ENCODE measurements around the gene KRT78.
"Not testable (repeated sequence)": the region's sequence is repeated elsewhere in the genome, so short reads cannot be mapped to it uniquely, and the experiment has no call there.

Gene KRT78

DNA sequence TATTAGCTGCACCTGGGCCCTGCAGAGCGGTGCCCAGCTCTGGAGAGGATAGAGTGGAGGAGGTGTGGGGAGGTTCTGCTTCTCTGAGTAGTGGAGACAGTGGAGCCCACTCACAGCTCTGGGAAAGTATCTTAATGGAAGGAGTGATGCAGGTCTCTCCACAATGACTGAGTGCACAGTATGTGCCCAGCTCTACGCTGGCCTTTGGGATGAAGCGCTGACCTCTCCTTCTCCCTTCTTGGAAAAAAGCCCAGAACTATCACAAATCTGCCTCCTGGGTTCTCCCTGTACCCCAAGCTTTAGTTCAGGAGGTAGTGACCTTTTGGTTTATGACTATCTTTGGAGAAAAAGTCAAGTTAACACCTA lies 52.4 kb downstream of the KRT78 start:
- DNase-seq (ENCODE audit: low read depth): no peak

GRCh38 chr12:52795694-52796428 lies 52.9 kb downstream of the KRT78 start, which contains the start of gene KRT3:
Gene KRT3 (minus strand): TSS chr12:52796117. CDS start chr12:52796042, 75 bp downstream.
- no peak for DNase-seq (ENCODE audit: low read depth)

GRCh38 chr12:52795332-52795674 lies 53.5 kb downstream of the KRT78 start:
- not testable (repeated sequence) for DNase-seq (ENCODE audit: low read depth)

- DNase-seq (ENCODE audit: low read depth): no peak
Measured at GRCh38 chr12:52794479-52795331, 54.1 kb downstream of the KRT78 start.

DNA sequence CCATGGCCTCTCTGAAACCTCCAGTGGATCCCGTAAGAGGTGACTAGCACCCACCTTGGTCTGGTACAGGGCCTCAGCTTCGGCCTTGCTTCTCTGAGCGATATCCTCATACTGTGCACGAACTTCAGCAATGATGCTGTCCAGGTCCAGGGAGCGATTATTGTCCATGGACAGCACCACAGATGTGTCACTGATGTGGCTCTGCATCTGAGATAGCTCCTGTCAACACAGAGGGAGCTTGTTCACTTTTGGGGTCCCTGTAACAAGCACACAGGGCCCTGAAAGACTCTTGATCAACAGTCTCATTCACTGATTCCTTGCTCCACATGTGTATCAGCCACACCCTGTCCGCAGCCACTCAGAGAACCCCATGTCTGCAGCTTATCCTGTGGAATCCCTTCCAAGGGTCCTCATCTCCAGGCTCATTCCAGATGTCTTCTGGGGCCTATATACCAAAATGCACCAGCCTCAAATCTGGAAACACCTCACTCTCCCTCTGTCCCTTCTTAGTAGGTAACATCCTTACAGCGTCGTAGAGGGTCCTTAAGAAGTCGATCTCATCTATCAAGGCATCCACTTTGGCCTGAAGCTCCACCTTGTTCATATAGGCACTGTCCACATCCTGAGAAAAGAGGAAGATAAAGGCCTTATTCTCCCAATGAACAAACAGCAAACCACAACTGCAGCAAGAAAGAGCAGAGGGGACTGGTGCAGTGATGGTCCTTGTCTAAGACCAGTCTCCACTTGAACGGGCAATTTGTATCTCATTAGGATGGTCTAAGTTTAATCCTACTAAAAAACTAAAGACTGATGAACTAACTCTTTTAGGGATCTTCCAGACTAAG lies 56.4 kb downstream of the KRT78 start:
- no peak for DNase-seq (ENCODE audit: low read depth)

DNA sequence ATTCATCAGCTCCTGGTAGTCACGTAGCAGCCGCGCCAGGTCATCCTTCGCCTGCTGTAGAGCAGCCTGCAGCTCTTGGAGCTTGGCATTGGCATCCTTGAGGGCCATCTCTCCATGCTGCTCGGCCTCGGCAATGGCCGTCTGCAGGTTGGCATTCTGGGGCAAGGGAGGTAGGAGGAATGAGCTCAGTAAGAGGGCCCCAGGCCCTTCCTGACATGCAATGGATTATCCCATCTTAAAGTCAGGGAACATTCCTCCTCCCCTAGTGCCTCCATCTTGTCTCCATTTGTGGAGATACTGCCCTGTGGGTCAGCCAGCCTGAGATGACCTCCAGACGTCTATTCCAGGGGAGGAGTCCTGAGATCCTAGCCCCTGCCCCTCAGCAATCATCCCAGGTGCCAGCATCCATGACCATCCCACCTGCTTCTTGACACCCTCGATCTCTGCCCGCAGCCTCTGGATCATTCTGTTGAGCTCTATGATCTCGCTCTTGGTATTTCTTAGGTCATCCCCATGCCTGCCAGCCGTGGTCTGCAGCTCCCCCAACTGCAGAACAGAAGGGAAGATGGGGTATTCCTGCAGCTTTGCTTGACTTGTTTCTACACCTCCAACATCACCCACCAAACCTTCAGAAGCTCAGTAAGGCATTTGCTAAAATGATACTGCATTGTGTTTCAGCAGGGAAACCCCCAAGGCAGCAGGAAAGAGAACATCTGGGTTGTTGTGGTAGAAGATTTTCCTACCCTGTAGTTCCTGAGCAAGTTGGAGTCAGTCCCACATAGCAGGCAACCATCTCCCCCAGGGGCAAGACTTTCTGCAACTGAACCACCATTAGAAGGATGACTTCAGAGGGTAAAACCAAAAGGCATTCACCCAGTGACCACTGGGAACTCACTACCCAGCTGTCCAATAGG lies 57.3 kb downstream of the KRT78 start:
- no peak for DNase-seq (ENCODE audit: low read depth)

- no peak for DNase-seq (ENCODE audit: low read depth)
Measured at GRCh38 chr12:52790427-52791270, 58.1 kb downstream of the KRT78 start.

GRCh38 chr12:52789637-52790426 lies 59.0 kb downstream of the KRT78 start:
- no peak for DNase-seq (ENCODE audit: low read depth)

DNA sequence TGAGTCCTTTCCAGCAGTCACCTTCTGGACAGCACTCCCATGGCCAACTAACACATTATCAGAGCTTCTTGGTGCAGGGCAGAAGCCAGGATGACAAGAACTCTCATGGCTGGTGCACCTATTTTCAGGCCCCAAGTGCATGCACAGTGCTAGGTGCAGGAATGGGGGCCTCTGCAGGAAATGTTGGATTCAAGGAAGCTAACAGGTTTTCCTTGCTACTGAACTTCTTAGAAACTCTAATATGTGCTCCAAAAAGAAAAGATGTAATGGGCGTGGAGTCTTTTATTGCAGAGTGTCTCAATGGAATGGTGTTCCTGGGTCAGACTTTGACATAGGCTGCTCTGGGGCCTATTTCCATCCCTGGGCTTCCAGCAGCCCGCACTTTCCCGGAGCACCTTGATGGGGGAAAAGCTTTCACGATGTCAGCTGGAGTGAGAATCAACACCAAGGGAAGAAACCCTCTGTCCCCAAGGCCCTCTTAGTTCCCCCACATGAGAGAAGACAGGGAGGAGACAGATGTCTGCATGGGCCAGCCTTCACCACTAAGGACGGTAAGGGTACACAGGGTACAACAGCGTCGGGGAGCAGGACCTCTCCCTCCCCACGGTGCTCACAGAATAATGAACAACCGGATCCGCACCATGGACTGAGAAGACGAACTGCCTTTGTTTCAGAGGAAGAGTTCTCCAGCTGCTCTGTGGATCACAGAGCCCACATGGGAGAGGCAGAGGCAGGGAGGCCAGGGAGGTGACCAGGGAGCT lies 59.7 kb downstream of the KRT78 start:
- DNase-seq (ENCODE audit: low read depth): no peak

DNA sequence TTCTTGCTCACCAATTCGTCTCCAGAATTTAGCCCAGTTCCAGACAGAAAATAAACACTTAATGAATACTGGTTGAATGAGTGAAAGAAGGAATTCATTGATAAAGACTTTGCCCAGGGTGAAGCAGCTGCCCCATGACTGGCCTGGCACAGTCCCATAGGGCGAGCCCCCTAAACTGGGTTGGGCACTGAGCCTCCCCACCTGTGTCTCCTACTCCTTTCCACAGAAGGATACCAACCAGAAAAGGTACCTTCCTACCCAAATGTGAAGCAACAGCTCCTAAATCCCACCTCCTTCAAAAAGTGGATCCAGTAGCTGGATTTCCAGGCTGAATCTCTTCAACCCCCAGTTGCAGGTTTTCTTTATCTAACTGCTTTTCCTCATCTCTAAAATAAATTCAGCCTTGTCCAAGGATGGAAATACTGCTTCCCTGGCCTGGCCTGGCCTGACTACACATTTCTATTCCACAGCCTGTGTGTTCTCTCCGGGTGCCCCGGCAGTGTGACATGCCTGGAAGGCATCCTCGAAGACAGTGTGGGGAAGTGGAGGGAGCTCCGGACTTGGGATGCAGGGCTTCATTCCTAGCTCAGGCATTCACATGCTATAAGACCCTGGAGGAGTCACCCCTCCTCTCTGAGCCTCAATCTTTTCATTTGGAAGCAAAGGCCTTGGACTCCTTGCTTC lies 60.5 kb downstream of the KRT78 start:
- no peak for DNase-seq (ENCODE audit: low read depth)
